Forelimb muscle (tissue), 1 donor: ENCODE data around the gene NCOA3. TPM values are rescaled to one million over a fixed set of nuclear protein-coding genes. Genes with fewer than 3 reads are reported as not detected.
"Not testable (repeated sequence)": the region's sequence is repeated elsewhere in the genome, so short reads cannot be mapped to it uniquely, and the experiment has no call there.

Experiments
- DNase-seq: peaks from one replicate; pipeline ENCODE4 v3.0.0-alpha.2; 2013; ENCODE audit warnings: low read depth
- polyA plus RNA-seq: library from polyadenylated mRNA; unstranded; fragments of 120-200 nt; gene quantifications from one replicate; pipeline ENCODE4 v1.2.1, GENCODE V29; 2013; ENCODE audit not compliant: insufficient read length

The NCOA3 gene
- polyA plus RNA-seq, 1 donor = 12.9 TPM

- no peak for DNase-seq
Measured at GRCh38 chr20:47468290-47469050, 33.2 kb upstream of the NCOA3 start.

DNA sequence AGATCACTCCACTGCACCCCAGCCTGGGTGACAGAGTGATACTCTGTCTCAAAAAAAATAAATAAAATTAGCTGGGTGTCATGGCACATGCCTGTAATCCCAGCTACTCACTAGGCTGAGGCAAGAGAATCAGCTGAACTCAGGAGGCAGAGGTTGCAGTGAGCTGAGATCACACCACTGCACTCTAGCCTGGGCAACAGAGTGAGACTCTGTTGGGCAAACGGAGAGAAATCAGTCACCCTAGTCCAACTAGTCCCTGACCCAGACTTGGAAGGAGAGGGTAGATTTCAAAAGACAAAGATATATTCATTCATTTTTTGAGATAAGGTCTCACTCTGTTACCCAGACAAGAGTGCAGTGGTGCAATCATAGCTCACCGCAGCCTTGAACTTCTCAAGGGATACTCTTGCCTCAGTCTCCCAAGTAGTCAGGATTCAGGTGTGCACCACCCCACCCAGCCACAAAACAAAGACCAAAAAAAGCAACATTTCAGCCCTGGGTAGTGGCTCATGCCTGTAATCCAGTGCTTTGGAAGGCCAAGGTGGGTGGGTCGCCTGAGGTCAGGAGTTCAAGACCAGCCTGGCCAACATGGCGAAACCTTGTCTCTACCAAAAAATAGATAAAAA lies 26.2 kb upstream of the NCOA3 start:
- DNase-seq = no peak

DNA sequence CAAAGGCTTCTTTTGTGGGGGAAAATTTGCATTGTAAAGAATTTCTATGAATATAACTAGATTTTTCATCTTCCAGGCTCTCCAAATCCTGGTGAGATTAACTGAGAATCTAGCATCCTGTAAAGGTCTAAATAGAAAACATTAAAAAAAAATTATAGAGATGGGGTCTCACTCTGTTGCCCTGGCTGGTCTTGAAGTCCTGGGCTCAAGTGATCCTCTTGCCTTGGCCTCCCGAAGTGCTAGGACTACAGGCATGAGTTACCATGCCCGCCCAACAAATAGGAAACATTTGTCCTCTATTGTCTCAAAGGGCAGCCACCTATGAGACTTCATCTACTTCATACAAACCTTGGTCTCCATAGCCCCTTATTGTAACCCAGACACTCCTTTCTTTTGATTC lies 25.2 kb upstream of the NCOA3 start:
- DNase-seq = no peak

DNA sequence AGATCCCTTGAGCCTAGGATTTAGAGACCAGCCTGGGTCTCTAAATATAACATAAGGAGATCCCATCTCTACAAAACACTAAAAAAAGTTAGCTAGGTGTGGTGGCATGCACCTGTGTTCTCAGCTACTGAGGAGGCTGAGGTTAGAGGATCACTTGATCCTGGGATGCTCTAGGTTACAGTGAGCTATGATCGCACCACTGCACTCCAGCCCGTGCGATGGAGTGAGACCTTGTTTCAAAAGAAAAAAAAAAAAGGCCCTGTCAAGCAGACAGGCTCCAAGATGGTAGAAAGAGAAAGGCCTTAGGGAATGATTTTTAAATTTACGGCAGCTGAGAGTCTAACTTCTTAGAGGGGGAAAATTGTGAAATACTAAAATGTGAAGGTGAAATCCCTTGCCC lies 22.6 kb upstream of the NCOA3 start:
- no peak for DNase-seq

GRCh38 chr20:47479506-47479905 lies 22.2 kb upstream of the NCOA3 start:
- no peak for DNase-seq

DNA sequence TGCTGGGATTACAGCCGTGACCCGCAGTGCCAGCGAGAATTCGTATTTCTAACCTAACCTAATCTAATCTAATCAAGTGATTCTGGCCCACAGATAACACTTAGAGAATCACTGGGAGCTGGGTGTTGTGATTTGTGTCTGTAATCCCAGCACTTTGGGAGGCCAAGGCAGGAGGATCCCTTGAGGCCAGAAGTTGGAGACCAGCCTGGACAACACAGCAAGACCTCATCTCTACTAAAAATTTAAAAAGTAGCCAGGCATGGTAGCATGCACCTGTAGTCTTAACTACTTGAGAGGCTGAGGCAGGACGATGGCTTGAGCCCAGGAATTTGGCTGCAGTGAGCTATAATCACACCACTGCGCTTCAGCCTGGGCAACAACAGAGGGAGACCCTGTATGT lies 21.4 kb upstream of the NCOA3 start:
- no peak for DNase-seq

DNA sequence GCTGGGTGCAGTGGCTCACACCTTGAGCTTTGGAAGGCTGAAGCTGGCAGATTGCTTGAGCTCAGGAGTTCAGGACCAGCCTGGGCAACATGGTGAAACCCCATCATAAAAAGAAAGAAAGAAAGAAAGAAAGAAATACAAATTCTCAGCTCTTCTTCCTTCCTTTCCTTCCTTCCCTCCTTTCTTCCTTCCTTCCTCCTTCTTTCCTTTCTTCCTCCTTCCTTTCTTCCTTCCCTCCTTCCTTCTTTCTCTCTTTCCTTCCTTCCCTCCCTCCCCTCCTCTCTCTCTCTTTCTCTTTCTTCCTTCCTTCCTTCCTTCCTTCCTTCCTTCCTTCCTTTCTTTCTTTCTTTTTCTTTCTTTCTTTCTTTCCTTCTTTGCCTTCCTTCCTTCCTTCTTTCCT lies 21.0 kb upstream of the NCOA3 start:
- no peak for DNase-seq

DNA sequence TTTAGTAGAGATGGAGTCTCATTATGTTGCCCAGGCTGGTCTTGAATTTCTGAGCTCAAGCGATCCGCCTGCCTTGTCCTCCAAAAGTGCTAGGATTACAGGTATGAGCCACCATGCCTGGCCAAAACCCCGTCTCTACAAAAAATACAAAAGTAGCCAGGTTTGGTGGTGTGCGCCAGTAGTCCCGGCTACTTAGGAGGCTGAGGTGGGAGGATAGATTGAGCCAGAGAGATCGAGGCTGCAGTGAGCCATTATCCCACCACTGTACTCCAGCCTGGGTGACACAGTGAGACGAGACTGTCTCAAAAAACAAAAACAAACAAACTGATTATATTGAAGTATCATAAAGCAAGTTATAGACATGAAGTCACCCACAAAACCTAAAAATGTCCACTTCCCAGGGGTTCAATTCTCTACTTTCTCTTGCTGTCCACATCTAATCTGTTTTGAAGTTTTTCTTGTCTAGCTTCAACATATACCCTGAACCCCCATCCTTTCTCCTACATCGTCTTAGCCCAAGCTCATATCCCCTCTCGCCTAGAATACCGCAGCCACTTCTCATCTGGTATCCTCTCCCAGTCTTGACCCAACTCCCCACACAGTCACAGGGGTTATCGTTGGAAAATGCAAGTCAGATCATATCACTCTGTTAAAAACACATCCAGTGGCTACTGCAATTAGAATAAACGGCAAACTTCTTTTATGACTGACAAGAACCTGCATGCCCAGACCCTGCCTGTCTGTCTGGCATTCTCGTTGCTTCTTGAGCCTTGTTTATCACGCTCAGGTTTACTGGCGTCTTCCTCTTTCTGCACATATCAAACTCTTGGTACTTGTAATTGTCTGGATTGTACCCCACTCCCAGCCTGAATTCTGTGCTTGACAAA lies 20.1 kb upstream of the NCOA3 start:
- no peak for DNase-seq

- no peak for DNase-seq
Measured at GRCh38 chr20:47482705-47483104, 19.0 kb upstream of the NCOA3 start.

- DNase-seq = no peak
Measured at GRCh38 chr20:47484303-47484702, 17.4 kb upstream of the NCOA3 start.

DNA sequence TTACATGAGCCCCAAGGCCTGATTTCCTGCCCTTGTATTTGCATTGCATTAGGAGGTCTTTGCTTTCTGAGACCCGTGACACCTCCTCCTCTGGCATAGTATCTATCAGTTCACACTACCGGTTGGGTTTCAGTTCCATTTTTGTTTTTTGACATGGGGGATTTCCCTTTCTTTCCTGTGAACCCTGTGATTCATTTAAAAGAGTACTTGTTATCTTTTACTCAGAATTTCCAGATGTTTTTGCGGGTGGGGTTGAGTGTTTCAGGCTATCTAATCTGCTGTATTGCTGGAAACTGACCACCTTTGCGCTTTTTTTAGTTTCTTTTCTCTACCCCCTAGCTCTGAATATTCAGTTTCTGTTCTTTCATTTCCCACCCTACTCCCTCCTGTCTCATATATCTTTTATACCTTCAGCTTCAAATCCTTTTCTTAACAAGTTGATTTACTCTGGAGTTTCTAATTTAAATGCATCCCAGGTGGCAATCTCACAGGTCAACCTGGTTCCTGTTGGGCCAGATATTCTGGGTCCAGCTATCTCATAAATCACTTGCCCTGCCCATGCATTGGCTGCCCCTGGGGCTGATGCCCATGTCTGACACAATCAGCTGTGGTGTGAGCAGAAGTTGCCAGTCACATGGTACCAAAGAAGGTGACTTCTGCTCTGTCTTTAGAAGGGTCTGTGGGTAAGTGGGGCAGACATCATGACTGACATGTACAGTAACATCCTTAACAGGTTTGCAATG lies 14.3 kb upstream of the NCOA3 start:
- no peak for DNase-seq

GRCh38 chr20:47489448-47489872 lies 12.2 kb upstream of the NCOA3 start:
- DNase-seq = no peak

DNA sequence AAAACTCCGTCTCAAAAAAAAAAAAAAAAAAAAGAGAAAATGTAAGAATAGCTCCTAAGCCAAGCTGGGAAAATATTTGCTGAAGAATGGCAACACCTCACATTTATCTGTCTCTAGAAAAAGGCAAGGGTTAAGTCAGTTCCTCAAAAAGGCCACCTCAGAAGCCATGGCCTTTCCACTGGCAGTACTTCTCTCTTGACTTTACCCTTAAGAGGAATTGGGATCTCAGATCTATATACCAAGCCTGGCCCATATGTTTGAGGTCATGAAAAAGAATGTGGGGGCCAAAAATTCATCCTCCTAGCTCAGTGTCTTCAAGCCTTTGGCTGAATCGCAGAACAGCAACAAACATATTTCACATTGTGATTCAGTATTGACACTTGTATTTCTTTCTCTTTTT lies 10.9 kb upstream of the NCOA3 start:
- DNase-seq = no peak

DNA sequence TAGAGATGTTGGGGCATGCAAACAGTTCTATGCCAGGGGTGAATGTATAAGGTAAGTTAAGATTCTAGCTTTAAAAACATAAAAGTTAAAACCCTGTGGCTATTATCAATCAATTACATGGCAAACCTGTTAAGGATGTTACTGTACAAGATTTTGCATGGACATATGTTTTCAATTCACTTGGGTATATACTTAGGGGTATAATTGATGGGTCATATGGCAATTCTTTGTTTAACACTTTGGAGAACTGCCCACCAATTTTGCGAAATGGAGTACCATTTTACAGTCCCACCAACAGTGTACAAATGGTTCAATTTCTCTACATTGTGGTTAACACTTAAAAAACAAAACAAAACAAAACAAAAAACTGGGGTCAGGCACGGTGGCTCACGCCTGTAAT lies 9.4 kb upstream of the NCOA3 start:
- DNase-seq = no peak

DNA sequence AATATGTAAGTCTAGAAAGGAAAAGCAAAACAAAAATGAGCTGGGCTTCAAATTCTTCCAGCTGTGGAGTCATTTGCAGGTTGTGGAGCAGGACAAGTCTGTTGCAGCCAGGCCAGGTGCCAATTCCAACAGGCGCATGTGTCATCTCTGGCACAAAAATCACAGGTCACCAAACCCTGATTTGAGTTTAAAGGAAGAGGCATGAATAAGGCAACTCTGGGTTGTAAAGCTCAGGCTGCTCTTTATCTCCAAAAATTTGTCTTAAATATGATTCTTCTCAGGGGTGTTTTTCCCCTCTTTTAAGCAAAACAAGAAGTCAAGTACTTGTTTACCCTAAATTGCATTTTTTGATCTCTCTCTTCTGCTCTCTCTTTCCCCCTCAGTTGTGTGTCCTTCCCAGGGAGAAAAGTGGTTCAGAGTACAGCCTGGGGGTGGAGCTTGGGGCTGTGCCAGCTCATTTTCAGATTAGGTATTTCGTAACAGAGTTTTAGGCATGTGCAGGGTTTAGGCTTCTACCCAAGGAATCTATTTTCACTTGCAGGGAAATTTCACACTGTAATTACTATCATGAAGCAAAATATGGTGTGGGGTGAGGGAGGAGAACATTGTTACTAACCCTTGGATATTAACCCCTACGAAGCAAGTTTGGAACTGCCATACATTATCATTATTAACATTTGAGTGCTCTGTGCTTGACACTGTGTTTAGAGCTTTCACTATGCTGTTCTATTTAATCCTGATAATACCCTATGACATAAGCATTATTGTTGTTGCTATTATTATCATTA lies 8.3 kb upstream of the NCOA3 start:
- no peak for DNase-seq

- no peak for DNase-seq
Measured at GRCh38 chr20:47493963-47494293, 7.8 kb upstream of the NCOA3 start.

DNA sequence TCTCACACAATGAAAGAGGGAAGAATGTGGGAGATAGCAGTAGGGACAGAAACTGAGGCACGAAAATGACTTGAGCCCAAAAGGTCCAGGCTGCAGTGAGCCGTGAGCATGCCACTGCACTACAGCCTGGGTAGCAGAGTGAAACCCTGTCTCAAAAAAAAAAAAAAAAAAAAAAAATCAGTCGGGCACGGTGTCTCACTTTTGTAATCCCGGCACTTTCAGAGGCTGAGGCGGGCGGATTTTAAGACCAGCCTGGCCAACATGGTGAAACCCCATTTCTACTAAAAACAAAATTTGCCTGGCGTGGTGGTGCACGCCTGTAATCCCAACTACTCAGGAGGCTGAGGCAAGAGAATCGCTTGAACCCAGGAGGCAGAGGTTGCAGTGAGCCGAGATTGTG lies 7.1 kb upstream of the NCOA3 start:
- not testable (repeated sequence) for DNase-seq

GRCh38 chr20:47496118-47496517 lies 5.6 kb upstream of the NCOA3 start:
- no peak for DNase-seq

DNA sequence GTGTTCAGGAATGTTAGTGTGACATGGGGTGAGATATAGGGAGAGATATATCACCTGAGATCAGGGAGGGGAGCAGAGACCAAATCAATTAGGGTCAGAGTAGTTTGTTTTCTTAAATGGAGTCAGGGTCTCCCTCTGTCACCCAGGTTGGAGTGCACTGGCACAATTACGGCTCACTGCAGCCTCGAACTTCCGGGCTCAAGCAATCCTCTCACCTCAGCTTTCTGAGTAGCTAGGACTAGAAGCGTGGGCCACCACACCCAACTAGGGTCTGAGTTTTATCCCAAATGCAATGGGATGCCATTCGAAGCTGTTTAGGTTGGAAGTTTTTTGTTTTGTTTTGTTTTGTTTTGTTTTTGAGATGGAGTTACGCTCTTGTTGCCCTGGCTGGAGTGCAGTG lies 3.1 kb upstream of the NCOA3 start:
- DNase-seq = no peak

DNA sequence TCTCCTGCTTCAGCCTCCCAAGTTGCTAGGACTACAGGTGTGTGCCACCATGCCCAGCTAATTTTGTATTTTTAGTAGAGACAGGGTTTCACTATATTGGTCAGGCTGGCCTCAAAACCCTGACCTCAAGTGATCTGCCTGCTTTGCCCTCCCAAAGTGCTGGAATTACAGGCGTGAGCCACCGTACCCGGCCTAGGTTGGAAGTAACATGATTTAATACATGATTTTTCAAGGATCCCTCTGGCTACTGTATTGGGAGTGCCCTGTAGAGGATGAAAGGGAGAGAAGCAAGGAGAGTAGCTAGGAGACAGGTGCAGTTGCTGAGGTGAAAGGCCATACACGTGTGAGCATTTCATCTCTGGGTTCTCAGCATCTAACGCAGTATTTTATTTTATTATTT lies 2.6 kb upstream of the NCOA3 start:
- DNase-seq = no peak

- not testable (repeated sequence) for DNase-seq
Measured at GRCh38 chr20:47500082-47500481, 1.6 kb upstream of the NCOA3 start.
